Activated CD4-positive, alpha-beta T cell treated with anti-CD3 and anti-CD28 coated beads for 4 hours (primary cell): ENCODE results near the gene BICDL1.
"Not testable (repeated sequence)": the region's sequence is repeated elsewhere in the genome, so short reads cannot be mapped to it uniquely, and the experiment has no call there.

Experiments used
- DNase-seq, 2 donors: peaks; one replicate each; pipeline ENCODE4 v3.0.0-alpha.2; 2020

The BICDL1 gene, protein sequence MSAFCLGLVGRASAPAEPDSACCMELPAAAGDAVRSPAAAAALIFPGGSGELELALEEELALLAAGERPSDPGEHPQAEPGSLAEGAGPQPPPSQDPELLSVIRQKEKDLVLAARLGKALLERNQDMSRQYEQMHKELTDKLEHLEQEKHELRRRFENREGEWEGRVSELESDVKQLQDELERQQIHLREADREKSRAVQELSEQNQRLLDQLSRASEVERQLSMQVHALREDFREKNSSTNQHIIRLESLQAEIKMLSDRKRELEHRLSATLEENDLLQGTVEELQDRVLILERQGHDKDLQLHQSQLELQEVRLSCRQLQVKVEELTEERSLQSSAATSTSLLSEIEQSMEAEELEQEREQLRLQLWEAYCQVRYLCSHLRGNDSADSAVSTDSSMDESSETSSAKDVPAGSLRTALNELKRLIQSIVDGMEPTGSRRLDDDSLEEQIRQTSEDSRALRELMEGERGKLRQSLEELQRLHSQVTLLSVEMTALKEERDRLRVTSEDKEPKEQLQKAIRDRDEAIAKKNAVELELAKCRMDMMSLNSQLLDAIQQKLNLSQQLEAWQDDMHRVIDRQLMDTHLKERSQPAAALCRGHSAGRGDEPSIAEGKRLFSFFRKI

DNA sequence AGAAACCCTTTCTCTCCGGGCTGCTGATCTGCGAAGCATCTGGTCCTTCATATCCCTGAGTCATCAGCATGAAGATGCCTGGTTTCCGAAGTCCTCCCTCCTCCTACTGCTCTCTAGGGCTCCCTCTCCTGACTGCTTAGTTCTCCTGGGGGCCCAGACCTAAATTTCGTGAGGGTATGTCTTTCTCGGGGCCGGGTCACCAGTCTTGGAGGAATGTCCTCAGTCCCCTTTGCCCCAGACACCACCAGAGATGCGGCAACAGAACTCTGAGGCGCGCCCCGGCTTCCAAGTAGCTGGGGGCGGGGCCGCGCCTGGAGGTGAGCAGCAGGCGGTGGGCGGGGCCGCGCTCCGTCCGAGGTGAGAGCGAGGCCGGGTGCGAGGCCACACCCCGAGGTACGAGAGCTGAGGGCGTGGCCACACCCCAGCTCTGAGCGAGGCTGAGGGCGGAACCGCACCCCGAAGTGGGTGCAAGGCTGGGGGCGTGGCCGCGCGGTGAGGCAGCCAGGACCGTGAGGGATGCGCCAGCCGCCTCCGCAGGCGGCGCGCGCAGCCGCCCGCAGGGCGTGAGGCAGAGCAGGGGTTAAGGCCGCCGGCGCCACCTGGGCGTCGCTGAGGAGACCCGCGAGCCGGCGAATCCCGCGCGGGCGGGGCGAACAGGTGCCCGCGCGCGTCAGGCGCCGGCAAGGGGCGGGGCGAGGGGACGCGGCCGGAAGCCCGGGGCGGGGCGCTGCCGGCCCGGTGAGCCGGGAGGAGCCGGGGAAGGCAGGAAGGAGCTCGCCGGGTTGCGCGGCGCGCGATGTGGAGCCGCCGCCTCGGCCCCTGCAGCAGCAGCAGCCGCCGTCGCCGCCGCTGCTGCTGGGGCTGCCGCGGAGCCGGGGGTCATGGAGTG, at the start of gene BICDL1:
TSS of gene BICDL1 (plus strand) at position 765 of the 889 bp plus-strand sequence. CDS start 633 bp downstream, outside the sequence.
- DNase-seq: peak; percentile 98 to 99

DNA sequence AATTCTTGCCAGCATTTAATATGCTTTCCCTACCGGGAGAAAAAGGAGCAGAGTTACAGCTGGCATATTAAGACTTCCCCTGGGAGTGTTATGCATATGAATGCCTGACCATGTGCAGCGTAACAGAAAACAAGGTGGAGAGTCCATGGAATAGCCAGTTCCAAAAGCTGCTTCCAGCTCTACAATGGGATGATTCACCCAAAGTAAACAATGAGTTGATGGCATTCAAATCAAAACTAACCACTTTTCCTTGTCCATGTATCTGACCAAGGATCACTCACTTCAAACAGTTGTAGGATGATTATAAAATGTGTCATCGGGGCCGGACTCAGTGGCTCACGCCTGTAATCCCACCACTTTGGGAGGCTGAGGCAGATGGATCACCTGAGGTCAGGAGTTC, 48.1 kb upstream of the BICDL1 start:
- DNase-seq: no peak

DNA sequence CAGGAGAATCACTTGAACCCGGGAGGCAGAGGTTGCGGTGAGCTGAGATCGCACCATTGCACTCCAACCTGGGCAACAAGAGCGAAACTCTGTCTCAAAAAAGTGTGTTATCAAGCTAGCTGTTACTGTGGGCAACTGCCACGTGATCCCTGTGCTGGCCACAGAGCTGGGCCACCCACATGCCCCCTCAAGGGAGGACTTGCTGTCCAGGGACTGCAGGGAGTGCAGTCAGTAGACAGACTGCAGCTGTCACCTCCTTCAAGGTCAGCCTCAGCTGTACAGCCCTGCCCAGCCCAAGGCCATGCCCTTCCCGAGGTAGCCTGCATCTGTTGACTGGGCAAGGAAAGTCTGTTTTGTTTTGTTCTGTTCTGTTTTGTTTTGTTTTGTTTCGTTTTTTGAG, 46.6 kb upstream of the BICDL1 start:
- no peak for DNase-seq

DNA sequence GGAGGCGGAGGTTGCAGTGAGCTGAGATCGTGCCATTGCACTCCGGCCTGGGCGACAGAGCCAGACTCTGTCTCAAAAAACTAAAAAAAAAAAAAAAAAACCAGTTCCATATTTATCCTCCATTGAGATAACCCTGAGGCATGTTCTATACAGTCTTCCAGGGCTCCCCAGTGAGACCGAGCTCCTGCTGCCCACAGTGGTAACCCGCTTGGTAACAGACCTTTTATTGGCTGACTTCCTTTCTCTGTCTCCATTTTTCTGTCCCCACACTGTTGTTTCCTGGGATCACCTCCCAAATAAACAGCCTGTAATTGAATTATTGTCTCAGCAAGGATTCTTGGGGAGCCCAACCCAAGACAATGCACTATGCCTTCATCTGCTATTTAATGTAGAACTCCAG, 42.8 kb upstream of the BICDL1 start:
- no peak for DNase-seq

DNA sequence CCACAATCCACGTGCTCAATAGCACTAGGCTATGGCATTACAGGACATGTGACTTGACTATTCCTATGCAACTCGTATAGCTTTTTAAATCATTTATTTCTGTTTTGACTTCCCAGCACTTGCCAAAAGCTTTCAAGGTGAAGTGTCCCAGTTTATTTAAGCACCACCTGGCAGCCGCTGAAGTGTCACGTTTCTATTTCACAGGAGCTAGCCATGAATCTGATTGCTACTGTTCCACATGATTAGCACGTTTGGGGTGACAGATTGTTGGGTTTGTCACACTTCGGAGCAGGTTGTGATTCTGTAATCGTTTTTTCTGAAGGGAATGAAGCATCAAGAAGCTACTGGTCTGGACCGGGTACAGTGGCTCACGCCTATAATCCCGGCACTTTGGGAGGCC, 39.9 kb upstream of the BICDL1 start:
- DNase-seq: no peak

DNA sequence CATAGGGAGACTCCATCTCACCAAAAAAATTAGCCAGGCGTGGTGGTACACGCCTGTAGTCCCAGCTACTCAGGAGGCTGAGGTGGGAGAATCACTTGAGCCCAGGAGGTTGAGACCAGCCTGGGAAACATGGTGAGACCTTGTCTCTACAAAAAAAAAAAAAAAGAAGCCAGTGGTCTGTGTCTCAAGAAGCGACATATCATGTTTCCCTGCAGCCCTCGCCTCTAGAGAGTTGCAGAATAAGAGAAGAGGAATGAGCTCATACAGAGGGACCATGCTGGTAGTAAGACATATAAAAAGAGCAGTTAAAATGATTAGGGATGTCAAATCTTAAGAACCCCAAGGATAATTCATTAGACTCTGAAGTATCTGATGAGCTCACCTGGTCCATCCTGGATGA, 39.4 kb upstream of the BICDL1 start:
- no peak for DNase-seq

DNA sequence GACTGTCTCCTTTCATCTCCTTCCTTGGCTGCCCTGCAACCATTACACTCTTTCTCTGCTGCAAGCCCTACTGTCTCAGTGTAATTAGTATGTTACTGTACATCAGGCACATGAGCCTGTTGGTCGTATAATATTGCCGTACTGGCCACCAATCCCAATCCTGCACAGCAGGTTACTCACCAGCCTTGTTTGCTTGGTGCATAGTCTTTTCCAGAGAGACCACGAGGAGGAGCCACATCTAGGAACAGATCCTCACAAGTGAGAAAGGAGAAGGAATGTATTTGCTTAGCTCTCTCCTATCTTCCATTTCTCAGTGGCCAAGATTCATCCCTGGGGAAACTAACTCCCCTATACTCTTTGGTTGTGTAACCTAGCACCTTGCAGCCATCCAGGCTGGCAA, 33.0 kb upstream of the BICDL1 start:
- no peak for DNase-seq

DNA sequence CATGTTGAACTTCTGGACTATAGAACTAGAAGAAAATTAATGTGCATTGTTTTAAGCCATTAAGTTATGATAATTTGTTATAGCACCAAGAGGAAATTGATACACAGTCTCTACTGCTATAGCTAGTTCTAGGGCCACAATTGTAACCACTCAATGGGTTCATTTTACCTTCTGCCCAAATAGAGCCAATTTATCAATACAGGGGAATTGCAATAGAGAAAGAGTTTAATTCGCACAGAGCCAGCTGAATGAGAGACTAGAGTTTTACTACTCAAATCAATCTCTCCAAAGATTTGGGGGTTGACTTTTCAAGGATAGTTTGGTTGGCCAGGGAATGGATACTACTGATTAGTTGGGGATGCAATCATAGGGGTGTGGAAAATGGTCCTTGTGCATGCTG, 31.9 kb upstream of the BICDL1 start:
- DNase-seq: no peak

DNA sequence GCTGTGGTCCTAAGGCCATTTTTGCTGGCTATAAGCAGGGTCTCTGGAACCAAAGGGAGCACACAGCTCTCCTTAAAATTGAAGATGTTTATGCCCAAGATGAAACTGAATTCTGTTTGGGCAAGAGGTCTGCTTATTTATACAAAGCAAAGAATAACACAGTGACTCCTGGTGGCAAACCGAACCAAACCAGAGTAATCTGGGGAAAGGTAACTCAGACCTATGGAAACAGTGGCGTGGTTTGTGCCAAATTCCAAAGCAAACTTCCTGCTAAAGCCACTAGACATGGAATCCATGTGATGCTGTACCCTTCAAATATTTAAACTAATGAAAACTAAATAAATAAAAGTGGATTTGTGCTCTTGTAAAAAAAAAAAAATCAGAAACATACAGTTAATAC, 29.6 kb upstream of the BICDL1 start:
- DNase-seq: no peak

DNA sequence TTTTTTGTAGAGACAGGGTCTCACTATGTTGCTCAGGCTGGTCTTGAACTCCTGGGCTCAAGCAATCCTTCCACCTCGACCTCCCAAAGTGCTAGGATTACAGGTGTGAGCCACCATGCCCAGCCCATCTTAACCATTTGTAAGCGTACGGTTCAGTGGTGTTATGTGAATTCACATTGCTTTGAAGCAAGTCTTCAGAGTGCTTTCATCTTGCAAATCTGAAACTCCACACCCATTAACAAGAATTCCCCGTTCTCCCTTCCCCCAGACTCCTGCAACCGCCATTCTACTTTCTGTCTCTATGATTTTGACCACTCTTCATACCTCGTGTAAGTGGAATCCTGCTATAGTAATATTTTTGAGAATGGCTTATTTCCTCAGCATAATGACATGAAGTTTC, 24.9 kb upstream of the BICDL1 start:
- no peak for DNase-seq

DNA sequence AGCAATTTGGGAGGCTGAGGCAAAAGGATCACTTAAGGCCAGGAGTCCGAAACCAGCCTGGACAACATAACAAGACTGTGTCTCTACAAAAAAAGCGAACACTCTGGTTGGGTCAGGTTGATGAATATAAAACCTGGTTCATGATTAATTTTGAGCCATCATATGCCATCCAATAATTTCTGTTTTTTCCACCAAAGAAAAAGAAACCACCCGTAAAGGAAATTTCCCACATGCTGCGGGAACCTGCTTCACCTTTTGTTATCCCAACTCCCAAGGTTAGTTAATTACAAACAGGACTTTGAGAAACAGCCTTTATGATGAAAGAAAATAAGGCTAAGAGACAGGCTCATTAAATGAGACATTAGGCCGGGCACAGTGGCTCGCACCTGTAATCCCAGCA, 24.1 kb upstream of the BICDL1 start:
- no peak for DNase-seq

DNA sequence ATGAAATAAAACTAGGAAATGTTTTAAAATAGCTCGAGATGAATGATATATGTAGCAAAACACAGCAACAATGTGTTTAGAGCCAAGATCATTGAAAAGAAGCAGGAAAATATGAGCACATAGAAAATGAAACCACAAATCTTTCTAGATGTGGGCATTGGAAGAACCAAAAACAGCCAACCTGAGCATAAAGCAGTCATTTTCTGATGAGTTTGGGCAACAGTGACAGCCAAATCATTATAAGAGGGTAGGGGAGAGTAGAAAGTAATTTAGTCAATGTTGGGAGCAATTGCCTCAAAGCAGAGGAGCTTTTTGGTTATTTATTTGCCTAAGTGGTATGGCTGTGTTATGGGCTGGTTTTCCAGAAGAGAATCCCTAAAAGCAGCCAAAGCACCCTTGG, 8.8 kb upstream of the BICDL1 start:
- DNase-seq: no peak

DNA sequence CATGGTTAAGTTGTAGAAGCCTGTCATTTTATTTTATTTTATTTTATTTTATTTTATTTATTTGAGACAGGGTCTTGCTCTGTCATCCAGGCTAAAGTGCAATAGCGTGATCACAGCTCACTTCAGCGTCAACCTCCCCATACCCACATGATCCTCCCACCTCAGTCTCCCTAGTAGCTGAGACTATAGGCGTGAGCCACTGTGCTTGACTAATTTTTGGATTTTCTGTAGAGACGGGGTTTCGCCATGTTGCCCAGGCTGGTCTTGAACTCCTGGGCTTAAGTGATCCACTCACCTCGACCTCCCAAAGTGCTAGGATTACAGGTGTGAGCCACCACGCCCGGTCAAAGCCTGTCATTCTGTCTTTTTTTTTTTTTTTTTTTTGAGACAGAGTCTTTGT, 8.3 kb upstream of the BICDL1 start:
- DNase-seq: not testable (repeated sequence)

DNA sequence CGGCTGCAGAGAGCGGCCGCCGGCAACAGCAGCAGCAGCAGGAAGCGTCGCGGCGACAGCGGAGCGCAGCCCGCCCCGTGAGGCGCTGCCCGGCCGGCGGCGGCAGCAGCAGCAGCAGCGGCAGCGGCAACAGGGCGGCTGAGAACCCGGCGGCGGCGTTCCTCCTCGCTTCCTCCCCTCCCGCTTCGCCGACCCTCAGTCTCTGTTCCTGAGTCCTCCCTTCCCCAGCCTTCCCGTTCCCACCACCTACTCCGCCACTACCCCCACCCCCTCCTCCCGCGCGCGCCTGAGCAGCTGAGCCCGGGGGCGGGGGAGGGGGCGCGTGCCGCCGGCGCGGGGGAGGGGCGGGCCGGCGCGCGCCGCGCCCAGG, 310 bp downstream of the BICDL1 start:
- DNase-seq: peak; percentile 57 to 67

DNA sequence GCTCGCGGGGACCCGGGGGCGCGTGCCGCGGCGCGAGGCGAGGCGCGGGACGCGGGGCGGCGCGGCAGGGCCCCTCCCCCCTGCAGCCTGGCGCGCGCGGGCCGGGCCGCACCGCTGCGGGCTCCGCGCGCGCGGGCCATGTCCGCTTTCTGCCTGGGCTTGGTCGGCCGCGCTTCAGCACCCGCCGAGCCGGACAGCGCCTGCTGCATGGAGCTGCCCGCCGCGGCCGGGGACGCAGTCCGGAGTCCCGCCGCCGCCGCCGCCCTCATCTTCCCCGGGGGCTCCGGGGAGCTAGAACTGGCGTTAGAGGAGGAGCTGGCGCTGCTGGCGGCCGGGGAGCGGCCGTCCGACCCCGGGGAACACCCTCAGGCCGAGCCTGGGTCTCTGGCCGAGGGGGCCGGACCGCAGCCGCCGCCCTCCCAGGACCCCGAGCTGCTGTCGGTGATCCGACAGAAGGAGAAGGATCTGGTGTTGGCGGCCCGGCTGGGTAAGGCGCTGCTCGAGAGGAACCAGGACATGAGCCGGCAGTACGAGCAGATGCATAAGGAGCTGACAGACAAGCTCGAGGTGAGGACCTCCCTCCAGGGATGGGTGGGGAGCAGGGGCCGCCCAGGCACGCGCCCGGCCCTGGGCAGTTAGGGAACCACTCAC, 820 bp downstream of the BICDL1 start:
- peak; percentile 52 to 59 for DNase-seq

DNA sequence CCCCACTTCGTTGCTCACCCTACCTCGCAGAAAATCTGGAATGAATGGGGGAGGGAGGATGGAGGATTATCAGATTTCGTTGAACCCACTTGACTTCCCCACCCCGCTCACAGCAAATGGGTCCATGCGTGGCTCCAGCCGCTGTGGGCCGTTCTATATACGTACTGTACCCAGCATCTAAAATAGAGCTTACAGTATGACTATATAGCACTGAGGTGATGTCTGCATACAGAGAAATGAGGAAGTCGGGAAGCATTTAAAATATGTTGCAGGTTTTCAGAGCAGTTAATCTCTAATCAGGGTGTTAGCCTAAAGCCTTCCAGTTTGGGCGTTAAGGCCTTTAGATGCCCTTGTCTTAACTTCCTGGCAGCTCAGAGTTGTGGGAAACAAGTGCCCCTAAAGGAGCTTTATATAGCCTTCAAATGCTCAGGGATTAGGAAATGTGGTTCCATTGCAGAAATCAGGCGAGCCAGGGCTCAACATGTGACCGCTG, 1.4 kb downstream of the BICDL1 start:
- peak in 1 of 2 donors; percentile 24 for DNase-seq

DNA sequence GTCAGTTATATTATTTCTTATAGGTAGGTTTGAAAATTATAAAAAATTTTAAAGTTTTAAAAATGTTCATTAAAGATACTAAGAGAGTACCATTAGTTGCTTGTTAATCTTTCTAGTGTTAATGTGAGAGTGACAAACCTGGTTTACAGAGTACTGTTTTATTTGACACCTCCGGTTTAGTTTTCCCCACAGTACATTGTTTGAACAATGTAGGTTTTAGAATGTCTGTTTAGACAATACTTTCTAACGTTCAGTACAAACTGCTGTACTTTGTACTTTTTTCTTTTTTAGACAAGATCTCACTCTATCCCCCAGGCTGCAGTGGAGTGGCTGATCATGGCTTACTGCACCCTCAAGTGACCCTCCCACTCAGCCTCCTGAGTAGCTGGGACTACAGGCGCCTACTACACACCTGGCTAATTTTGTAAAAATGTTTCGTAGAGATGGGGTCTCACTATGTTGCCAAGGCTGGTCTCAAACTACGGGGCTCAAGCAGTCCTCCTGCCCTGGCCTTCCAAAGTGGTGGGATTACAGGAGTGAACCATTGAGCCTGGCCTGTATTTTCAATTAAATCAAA, 3.2 kb downstream of the BICDL1 start:
- DNase-seq: no peak

DNA sequence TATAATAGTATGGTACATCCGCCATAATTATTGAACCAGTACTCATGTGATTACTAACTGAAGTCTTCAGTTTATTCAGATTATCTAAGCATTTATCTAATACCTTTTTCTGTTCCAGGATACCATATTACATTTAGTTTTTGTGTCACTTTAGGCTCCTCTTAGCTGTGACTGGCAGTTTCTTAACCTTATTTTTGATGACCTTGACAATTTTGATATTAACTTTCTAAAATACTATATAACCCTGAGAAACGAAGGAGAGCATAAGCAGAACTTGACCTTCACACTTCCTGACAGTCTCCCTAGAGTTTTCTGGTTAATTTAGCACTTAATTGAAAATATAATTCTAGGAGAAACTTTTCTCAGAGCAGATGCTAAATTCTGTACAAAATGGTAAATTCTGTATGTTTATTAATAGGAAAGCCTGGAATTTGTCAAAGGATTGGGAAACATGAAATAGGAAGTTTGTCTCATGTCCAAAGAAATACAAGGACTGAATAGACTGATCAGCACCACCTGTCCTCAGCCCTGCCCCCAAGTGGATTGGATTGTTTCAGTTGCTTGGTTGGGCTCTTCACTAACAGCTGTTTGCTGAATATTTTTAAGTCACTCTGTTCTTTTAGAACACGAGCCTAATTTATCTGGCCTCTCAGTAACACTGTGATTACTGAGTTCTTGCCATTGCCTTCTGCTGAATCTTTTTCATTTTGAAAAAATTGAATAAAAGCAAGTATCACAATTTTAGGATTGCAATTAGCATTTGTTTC, 6.0 kb downstream of the BICDL1 start:
- no peak for DNase-seq

DNA sequence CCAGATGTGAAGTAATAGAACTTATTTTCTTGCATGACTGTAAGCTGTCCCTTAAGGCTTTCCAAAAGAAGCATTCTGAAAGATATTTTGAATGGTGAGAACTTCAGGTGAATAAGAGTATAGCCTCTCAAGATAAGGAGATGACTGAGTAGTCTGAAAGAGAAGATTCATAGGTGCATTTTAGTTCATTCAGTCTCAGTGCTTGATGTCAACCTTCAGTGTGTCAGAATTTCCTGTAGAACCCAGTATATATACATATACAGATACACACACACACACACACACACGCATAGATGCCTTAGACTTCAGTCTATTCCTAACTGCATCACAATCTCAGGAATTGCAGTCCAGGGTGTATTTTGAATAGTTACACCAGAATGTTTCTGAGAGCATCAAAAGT, 7.4 kb downstream of the BICDL1 start:
- no peak for DNase-seq

DNA sequence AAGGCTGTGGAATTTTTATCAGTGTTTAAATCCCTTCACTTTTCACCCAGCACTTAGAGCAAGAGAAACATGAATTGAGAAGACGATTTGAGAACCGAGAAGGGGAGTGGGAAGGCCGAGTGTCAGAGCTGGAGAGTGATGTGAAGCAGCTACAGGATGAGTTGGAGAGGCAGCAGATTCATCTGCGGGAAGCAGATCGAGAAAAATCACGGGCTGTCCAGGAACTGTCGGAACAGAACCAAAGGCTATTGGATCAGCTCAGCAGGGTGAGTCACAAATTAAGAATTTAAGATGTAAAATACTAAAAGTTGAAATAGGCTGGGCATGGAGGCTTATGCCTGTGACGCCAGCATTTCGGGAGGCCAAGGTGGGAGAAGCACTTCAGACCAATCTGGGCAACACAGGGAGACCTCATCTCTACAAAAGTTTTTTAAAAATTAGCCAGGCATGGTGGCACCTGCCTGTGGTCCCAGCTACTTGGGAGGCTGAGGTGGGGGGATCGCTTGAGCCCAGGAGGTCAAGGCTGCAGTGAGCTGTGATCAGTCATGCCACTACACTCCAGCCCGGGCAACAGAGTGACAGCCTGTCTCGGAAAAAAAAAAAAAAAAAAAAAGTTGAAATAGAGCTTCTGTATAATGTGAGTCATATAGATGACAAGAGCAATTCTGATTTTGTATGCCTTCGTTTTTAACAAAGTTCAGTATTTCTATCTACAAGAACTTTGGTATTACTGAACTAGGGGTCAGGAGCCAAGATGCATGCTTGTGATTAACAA, 9.6 kb downstream of the BICDL1 start:
- no peak for DNase-seq

DNA sequence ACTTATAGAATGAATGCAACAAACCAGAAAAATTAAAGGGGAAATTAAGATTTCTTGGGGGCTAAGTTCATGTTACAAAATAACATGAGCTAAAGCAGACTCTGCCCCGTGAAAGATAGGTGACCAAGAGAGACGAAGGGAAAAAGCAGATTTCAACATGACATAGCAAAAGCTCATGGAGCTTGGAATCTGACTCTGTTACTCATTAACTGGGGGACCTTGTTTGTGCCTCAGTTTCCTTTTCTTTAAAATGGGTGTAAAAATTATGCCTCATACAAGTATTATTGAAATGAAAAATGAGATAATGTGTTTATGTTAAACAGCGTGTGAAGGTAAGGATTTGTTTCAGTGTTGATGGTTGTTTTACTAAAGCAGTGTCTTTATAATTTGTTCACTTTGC, 11.5 kb downstream of the BICDL1 start:
- no peak for DNase-seq
